Left ventricle myocardium inferior (tissue), 1 donor: ENCODE measurements around the gene RAMP1. TPM values are rescaled to one million over a fixed set of nuclear protein-coding genes. Genes with fewer than 3 reads are reported as not detected.

Source experiments
- DNase-seq: peaks from one replicate; pipeline ENCODE4 v3.0.0-alpha.2; 2020
- H3K27ac ChIP-seq: fragments of 200-600 bp; replicated peaks from 2 replicates; pipeline ENCODE4 v1.8.0; 2021
- H3K27me3 ChIP-seq: fragments of 200-600 bp; 2 replicates; pipeline ENCODE4 v1.8.0; 2021; ENCODE audit warnings: low read depth
- H3K36me3 ChIP-seq: fragments of 200-600 bp; 2 replicates; pipeline ENCODE4 v1.8.0; 2021
- H3K4me1 ChIP-seq: fragments of 200-600 bp; 2 replicates; pipeline ENCODE4 v1.8.0; 2021
- H3K4me3 ChIP-seq: fragments of 200-600 bp; 2 replicates; pipeline ENCODE4 v1.8.0; 2021; ENCODE audit warnings: mild to moderate bottlenecking, moderate library complexity
- H3K9me3 ChIP-seq: fragments of 200-600 bp; replicated peaks from 2 replicates; pipeline ENCODE4 v1.8.0; 2021
- intact Hi-C: fragments of 100-400 bp; cut with micrococcal nuclease; formaldehyde crosslinking; loops from one replicate; pipeline ENCODE4 v1.11.0; 2022
- total RNA-seq: library from RNA; stranded (reverse); fragmentation: NEBNext Ultra II Directional; extraction: Animal tissue kit (Norgen Biotek cat#: 25700); gene quantifications from one replicate; pipeline ENCODE4 v1.2.1, GENCODE V29; 2021
- TF ChIP-seq, protein P1 (sequence below): fragments of 200-600 bp; IDR thresholded peaks from 2 replicates; pipeline ENCODE4 v1.8.0; 2021; ENCODE audit warnings: antibody characterized with exemption, mild to moderate bottlenecking, borderline replicate concordance
- donor health status: DM: no; HTN: yes; CAD: no; lungs with severe emphysema.

The RAMP1 gene
- total RNA-seq, 1 donor from 2014 or later = 168 TPM

- intact Hi-C loops = no loop called here
- peaks cover 71% of the 10 kb centered on the region for H3K4me1 ChIP-seq
- H3K4me3 ChIP-seq = peak overlapping the region; percentile 17
Measured at GRCh38 chr2:237863689-237864443, 4.4 kb downstream of the RAMP1 start.

DNA sequence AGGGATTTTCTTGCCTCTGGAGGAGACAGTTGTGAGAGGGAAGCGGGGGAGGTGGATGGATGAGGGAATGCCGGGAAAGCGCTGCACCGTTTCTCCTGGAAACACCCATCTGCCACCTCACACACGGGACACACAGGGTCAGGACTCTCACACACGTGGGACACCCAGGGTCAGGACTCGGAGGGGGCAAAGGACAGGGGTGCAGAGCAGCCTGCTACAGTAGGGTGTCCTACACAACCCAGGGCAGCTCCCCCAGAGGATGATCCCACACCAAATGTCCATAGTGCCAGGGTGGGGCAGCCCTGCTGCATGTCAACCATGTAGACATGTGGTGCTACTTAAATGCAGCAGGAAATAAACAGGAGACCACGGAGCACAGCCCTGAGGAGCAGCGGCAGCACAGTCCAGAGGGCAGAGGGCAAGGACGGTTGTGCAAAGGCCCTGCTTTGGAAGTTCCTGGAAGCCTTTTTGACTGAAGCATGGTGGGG lies 5.1 kb downstream of the RAMP1 start:
- H3K4me3 ChIP-seq = peak overlapping the region; percentile 14
- DNase-seq = no peak
- TF ChIP-seq, protein P1, sequence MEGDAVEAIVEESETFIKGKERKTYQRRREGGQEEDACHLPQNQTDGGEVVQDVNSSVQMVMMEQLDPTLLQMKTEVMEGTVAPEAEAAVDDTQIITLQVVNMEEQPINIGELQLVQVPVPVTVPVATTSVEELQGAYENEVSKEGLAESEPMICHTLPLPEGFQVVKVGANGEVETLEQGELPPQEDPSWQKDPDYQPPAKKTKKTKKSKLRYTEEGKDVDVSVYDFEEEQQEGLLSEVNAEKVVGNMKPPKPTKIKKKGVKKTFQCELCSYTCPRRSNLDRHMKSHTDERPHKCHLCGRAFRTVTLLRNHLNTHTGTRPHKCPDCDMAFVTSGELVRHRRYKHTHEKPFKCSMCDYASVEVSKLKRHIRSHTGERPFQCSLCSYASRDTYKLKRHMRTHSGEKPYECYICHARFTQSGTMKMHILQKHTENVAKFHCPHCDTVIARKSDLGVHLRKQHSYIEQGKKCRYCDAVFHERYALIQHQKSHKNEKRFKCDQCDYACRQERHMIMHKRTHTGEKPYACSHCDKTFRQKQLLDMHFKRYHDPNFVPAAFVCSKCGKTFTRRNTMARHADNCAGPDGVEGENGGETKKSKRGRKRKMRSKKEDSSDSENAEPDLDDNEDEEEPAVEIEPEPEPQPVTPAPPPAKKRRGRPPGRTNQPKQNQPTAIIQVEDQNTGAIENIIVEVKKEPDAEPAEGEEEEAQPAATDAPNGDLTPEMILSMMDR = no peak

More at GRCh38 chr2:237863689-237864443, 4.4 kb downstream of the RAMP1 start:
- Histone ChIP-seq H3K27ac (peak overlapping the region; percentile 86), H3K36me3 (no peaks in the 10 kb centered on the region), H3K9me3 (no peaks in the 10 kb centered on the region), H3K27me3 (peaks cover 52% of the 10 kb centered on the region)
- no peak for DNase-seq
- TF ChIP-seq, protein P1 = no peak

DNA sequence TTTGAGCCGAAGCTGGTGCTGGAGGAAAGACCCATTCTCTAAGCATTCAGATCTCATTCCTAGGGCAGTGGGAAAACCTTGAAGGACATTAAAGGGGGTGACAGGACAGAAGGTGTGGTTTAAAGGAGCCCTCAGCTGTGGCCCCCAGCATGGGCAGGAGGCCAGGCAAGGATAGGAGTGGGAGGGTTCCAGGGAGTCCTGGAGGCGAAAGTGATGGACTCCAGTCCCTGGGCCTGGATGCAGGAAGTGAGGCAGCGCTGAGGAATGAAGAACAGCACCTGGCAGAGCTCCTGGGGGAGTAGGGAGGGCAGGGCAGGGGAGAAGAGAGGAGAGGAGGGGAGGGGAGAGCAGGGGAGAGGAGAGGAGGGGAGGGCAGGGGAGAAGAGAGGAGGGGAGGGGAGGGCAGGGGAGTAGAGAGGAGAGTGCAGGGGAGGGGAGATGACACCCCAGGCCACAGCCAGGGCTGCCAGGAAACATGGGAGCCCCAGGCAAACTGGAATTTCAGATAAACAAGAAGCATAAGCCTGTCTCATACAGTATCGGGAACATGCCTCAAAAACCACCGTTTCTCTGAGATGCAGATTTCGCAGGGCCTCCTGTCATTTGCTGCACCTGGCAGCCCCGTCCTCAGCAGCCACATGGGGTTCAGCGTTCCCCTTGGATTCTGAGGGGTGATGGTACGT lies 5.7 kb downstream of the RAMP1 start:
- H3K36me3 ChIP-seq = no peaks in the 10 kb centered on the region
- no peak for DNase-seq
- H3K27ac ChIP-seq = peak overlapping the region; percentile 86
- no peaks in the 10 kb centered on the region for H3K9me3 ChIP-seq
- H3K4me1 ChIP-seq = peaks cover 63% of the 10 kb centered on the region
- TF ChIP-seq, protein P1 = no peak
- no peak overlapping the region for H3K4me3 ChIP-seq
- peaks cover 39% of the 10 kb centered on the region for H3K27me3 ChIP-seq
- intact Hi-C loops = no loop called here

More for the DNA sequence above, 5.1 kb downstream of the RAMP1 start:
- H3K4me1 ChIP-seq = peaks cover 68% of the 10 kb centered on the region
- intact Hi-C loops = no loop called here
- no peaks in the 10 kb centered on the region for H3K36me3 ChIP-seq
- H3K27me3 ChIP-seq = peaks cover 45% of the 10 kb centered on the region
- no peaks in the 10 kb centered on the region for H3K9me3 ChIP-seq
- H3K27ac ChIP-seq = peak overlapping the region; percentile 86

DNA sequence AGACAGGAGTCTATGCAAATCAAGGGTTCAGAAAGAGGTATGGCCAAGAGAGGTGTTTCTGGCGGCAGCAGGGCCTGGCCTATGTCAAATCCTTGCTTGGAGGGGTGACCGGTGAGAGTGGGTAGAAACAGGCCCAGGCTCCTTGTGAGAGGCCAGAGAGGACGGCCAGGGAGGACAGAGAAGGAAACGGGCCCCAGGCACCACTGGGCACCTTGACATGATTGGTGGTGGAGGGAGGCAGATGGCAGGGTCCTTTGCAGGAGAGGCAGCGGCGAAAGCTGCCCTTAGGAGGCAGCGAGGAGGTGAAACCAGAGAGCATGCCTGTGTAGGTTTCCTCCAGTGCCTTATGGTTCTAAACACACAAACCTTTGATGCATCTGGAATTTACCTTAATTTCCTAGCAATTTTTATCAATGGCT lies 6.2 kb downstream of the RAMP1 start:
- no peaks in the 10 kb centered on the region for H3K9me3 ChIP-seq
- H3K36me3 ChIP-seq = no peaks in the 10 kb centered on the region
- no peak for DNase-seq
- intact Hi-C loops = no loop called here
- H3K4me3 ChIP-seq = no peak overlapping the region
- peaks cover 34% of the 10 kb centered on the region for H3K27me3 ChIP-seq
- peaks cover 67% of the 10 kb centered on the region for H3K4me1 ChIP-seq
- TF ChIP-seq, protein P1 = no peak
- peak overlapping the region; percentile 86 for H3K27ac ChIP-seq

DNA sequence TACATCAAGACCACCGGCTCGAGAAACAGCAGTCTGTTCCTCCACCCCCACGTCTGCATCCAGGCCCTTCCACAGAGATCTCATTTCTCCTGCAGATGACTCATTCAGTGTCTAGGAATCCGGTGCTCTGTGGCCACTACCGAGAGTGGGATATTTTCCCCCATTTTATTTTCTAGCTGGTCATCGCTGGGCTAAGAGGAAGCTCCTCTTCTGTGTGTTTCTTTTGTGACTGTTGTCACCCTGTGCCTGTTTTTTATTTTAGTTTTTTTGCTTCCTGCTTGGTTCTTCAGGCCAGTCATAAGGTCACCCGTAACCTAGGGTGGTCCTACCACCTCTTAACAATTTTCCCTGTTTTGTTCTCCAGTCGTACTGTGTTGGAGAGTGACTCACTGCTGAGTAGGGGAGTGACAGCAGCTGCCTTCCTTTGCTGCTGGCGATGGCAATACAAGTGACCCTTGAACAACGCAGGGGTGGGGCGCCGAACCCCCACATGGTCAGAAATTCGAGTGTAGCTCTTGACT lies 6.7 kb downstream of the RAMP1 start:
- Histone ChIP-seq H3K27ac (peak overlapping the region; percentile 86), H3K9me3 (no peaks in the 10 kb centered on the region), H3K4me1 (peaks cover 72% of the 10 kb centered on the region), H3K27me3 (peaks cover 32% of the 10 kb centered on the region), H3K36me3 (no peaks in the 10 kb centered on the region), H3K4me3 (no peak overlapping the region)
- intact Hi-C loops = no loop called here
- TF ChIP-seq, protein P1 = no peak
- DNase-seq = no peak
